Measurements from ENCODE around the gene ZNRF3.

The ZNRF3 gene

GRCh38 chr22:28962042-28962554, 78.7 kb downstream of the ZNRF3 start:
- Histone ChIP-seq H3K4me3 (ENCODE audit: low read depth, low read length) (no peak overlapping the region), H3K27ac (peak overlapping the region; percentile 76), H3K9me3 (ENCODE audit: severe bottlenecking) (peaks cover 2% of the 10 kb centered on the region), H3K36me3 (0 out of 2 replicates have a peak, but pooled peaks cover 2% of the 10 kb centered on the region), H3K27me3 (ENCODE audit: insufficient read depth, low read depth, severe bottlenecking) (no peaks in the 10 kb centered on the region)
- no peak for DNase-seq
- TF ChIP-seq, protein P1, sequence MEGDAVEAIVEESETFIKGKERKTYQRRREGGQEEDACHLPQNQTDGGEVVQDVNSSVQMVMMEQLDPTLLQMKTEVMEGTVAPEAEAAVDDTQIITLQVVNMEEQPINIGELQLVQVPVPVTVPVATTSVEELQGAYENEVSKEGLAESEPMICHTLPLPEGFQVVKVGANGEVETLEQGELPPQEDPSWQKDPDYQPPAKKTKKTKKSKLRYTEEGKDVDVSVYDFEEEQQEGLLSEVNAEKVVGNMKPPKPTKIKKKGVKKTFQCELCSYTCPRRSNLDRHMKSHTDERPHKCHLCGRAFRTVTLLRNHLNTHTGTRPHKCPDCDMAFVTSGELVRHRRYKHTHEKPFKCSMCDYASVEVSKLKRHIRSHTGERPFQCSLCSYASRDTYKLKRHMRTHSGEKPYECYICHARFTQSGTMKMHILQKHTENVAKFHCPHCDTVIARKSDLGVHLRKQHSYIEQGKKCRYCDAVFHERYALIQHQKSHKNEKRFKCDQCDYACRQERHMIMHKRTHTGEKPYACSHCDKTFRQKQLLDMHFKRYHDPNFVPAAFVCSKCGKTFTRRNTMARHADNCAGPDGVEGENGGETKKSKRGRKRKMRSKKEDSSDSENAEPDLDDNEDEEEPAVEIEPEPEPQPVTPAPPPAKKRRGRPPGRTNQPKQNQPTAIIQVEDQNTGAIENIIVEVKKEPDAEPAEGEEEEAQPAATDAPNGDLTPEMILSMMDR (IDR thresholded peaks at IDR 0.05; ENCODE audit: low read depth, low read length): no peak

DNA sequence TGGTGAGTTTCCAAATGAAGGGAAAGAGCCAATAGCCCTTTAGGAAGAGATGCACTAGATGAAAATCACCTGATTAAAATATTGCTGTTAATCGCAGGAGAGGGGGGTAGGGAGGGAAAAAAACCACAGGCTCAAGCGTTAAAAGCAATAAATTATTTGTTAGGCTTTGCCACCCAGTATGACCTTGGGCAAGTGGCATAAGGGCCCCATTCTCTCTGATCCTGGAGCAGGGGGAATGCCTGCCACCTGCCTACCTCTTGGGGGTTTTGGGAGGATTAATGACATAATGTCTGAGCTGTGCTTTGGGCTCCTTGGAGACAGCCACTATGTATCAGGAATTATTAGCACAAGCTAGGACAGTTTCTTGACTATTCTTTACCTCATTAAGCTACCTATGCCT, 80.0 kb downstream of the ZNRF3 start:
- Histone ChIP-seq H3K27me3 (ENCODE audit: insufficient read depth, low read depth, severe bottlenecking) (no peaks in the 10 kb centered on the region), H3K27ac (peak overlapping the region; percentile 76), H3K36me3 (no peaks in the 10 kb centered on the region), H3K4me3 (ENCODE audit: low read depth, low read length) (no peak overlapping the region), H3K9me3 (ENCODE audit: severe bottlenecking) (no peaks in the 10 kb centered on the region)
- peak; percentile 81 for DNase-seq
- TF ChIP-seq, protein P1 (IDR thresholded peaks at IDR 0.05; ENCODE audit: low read depth, low read length): no peak

DNA sequence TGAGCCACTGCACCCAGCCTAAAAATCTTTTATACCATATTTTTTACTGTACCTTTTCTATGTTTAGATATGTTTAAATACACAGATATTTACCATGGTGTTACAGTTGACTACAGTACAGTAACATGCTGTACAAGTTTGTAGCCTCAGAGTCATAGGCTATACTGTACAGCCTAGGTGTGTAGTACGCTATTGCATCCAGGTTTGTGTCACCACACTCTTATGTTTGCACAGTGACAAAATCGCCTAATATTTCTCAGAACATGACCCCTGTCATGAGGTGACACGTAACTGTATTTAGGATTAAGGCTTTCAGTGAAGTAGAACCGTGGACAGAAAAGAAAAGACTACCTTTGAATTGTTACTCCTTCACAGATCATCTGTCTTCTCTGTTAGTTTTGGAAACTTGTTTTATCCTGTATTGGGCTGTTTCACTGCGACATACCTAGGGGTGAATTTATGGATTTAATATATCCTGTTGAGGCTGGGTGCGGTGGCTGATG, 83.8 kb downstream of the ZNRF3 start:
- Histone ChIP-seq H3K27me3 (ENCODE audit: insufficient read depth, low read depth, severe bottlenecking) (no peaks in the 10 kb centered on the region), H3K9me3 (ENCODE audit: severe bottlenecking) (no peaks in the 10 kb centered on the region), H3K27ac (no peak overlapping the region), H3K4me3 (ENCODE audit: low read depth, low read length) (no peak overlapping the region), H3K36me3 (no peaks in the 10 kb centered on the region)
- TF ChIP-seq, protein P1 (IDR thresholded peaks at IDR 0.05; ENCODE audit: low read depth, low read length): no peak
- DNase-seq: no peak

DNA sequence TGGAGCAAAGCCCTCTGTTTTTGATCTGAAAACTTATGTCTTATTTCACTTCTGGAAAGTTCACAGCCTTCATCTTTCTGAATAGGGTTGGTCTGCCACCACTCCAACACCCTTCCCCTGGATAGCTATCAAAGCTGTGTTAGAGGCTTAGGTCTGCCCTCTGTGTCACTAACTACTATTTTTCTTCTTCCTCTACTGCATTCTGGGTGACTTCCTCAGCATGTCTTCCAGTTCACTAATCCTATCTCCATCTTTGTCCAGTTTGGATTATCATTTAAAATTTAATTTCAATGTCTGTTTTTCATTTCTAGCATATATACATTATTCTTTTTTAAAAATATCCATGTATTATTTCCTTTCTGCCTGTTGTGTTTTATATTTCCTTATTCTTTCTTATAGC, 84.6 kb downstream of the ZNRF3 start:
- no peak overlapping the region for H3K27ac ChIP-seq
- H3K36me3 ChIP-seq: no peaks in the 10 kb centered on the region
- H3K9me3 ChIP-seq (ENCODE audit: severe bottlenecking): no peaks in the 10 kb centered on the region
- DNase-seq: no peak
- no peaks in the 10 kb centered on the region for H3K27me3 ChIP-seq (ENCODE audit: insufficient read depth, low read depth, severe bottlenecking)
- TF ChIP-seq, protein P1 (IDR thresholded peaks at IDR 0.05; ENCODE audit: low read depth, low read length): no peak
- H3K4me3 ChIP-seq (ENCODE audit: low read depth, low read length): no peak overlapping the region

DNA sequence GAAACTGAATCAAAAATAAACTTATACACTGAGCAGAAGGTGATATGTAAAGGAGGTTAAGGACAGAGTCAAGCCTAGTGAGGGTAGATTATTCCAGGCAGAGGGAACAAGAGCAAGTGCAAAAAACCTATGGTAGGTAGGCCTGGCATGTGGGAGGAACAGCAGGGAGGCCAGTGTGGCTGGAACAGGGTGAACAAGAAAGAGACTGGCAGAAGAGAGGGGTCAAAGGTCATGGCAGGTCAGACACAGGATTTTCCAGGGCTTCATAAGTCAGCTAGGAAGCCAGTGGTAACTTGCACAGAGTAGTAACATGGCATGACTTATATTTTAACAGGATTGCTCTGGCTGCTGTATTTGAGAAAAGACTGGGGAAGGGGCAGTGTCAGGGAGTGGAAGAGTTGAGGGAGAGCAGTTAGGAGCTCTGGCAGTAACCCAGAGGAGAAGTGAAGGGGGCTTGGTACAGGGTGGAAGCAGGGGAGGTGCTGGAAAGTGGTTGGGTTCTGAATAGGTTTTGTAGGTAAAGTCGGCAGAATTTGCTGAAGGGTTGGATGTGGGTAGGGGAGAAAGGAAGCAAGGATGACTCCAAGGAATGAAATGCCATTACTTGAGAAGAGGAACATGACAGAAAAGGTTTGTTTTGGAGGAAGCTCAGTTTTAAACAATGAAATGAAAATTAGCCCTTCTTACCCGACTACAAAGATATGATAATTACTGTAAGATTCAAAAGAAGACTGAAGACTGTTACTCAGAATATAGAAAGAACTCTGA, 86.2 kb downstream of the ZNRF3 start:
- H3K27ac ChIP-seq: no peak overlapping the region
- no peak overlapping the region for H3K4me3 ChIP-seq (ENCODE audit: low read depth, low read length)
- TF ChIP-seq, protein P1 (IDR thresholded peaks at IDR 0.05; ENCODE audit: low read depth, low read length): no peak
- H3K9me3 ChIP-seq (ENCODE audit: severe bottlenecking): no peaks in the 10 kb centered on the region
- no peak for DNase-seq
- no peaks in the 10 kb centered on the region for H3K36me3 ChIP-seq
- no peaks in the 10 kb centered on the region for H3K27me3 ChIP-seq (ENCODE audit: insufficient read depth, low read depth, severe bottlenecking)
